CD1c-positive myeloid dendritic cell (primary cell): ENCODE data around the gene KIAA0513.

Experiments used
- DNase-seq: peaks from one replicate; pipeline ENCODE4 v3.0.0-alpha.2; 2016; ENCODE audit errors: extremely low spot score

The KIAA0513 gene

GRCh38 chr16:85027349-85027957 lies at the start of gene KIAA0513:
Gene KIAA0513 (plus strand): TSS chr16:85027795. CDS start chr16:85067072, 39,277 bp downstream.
- peak; percentile 99 for DNase-seq

- no peak for DNase-seq
Measured at GRCh38 chr16:84979516-84979915, 48.1 kb upstream of the KIAA0513 start.

- DNase-seq: peak; percentile 79
Measured at GRCh38 chr16:84982434-84982833, 45.2 kb upstream of the KIAA0513 start.

GRCh38 chr16:84985079-84986065 lies 42.2 kb upstream of the KIAA0513 start:
- no peak for DNase-seq

- no peak for DNase-seq
Measured at GRCh38 chr16:84986102-84986501, 41.5 kb upstream of the KIAA0513 start.

- no peak for DNase-seq
Measured at GRCh38 chr16:84986879-84987278, 40.7 kb upstream of the KIAA0513 start.

GRCh38 chr16:84988328-84989080 lies 39.1 kb upstream of the KIAA0513 start:
- DNase-seq: no peak

GRCh38 chr16:84989749-84990620 lies 37.6 kb upstream of the KIAA0513 start:
- DNase-seq: no peak

GRCh38 chr16:84990782-84991181 lies 36.8 kb upstream of the KIAA0513 start:
- no peak for DNase-seq

- no peak for DNase-seq
Measured at GRCh38 chr16:84992717-84993075, 34.9 kb upstream of the KIAA0513 start.

- DNase-seq: no peak
Measured at GRCh38 chr16:84993926-84994325, 33.7 kb upstream of the KIAA0513 start.

- DNase-seq: no peak
Measured at GRCh38 chr16:84995663-84996062, 31.9 kb upstream of the KIAA0513 start.

- no peak for DNase-seq
Measured at GRCh38 chr16:84996365-84996764, 31.2 kb upstream of the KIAA0513 start.

GRCh38 chr16:84999200-84999599 lies 28.4 kb upstream of the KIAA0513 start:
- no peak for DNase-seq

GRCh38 chr16:84999857-85000480 lies 27.6 kb upstream of the KIAA0513 start:
- DNase-seq: no peak

GRCh38 chr16:85002099-85002541 lies 25.5 kb upstream of the KIAA0513 start:
- DNase-seq: no peak

- DNase-seq: peak; percentile 76
Measured at GRCh38 chr16:85002608-85003007, 25.0 kb upstream of the KIAA0513 start.

- DNase-seq: no peak
Measured at GRCh38 chr16:85003076-85003475, 24.5 kb upstream of the KIAA0513 start.

GRCh38 chr16:85003725-85004586 lies 23.6 kb upstream of the KIAA0513 start:
- peak; percentile 56 for DNase-seq
